SK-MEL-5 (cell line): ENCODE results near the gene TRIM66. TPM values are rescaled to one million over a fixed set of nuclear protein-coding genes. Genes with fewer than 3 reads are reported as not detected.

Source experiments
- DNase-seq: peaks from one replicate; pipeline ENCODE4 v3.0.0-alpha.2; 2016; ENCODE audit warnings: low read depth, low spot score
- in situ Hi-C: cut with HindIII; loops from 2 replicates; pipeline ENCODE4 v1.10.0; 2016; ENCODE audit warnings: low sequenced_read_pairs, high pct_unique_total_duplicates, low pct_unique_long_range_greater_than_20kb
- total RNA-seq: library from RNA; depleted of rRNA; stranded (reverse); fragments of >200 nt; shearing (Covaris generic); gene quantifications from 2 replicates; pipeline ENCODE4 v1.2.3, GENCODE V29; 2014

The TRIM66 gene
- total RNA-seq, 1 experiment from 2014 or later, result 5.8 TPM

DNA sequence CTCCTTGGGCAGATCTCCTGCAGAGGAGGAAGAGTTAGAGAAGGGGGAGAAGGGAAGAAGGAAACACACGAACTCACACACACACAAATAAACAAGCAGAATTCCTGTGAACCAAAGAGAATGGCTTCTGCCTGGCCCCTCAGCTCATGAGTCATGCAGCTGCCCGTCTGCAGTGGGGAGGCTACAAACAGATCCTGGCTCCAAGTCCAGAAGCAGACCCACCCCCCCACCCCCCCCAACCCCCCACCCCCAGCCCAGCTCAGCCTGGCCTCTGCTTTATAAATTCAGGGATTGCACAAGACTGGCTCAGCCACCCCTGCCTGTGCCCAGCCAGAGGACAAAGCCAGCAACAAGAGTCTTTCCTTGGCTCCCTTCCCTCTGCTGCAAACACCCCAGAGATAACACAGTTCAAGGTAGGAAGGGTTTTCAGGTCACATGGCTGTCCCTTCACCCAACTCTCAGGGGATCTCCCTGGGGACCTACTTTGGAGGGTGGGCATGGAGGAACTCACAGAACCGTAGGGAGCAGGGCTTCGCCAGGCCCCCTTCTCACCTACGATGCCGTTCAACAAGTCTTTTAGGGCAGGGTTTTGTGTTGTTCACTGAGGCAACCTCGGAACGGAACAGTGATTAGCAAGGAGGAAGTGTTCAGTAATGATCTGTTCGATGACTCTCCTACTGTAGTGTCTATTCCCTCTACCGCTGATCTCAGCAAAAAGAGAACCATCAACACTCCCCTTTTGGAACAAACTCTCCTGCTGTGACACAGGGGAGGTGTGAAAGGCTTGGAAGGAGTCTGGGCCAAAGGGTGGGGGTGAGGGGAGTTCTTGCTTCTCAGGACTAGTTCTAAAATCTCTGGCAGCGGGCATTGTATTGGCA, 35.6 kb upstream of the TRIM66 start:
- DNase-seq, result no peak
- in situ Hi-C loops, result no loop called here

DNA sequence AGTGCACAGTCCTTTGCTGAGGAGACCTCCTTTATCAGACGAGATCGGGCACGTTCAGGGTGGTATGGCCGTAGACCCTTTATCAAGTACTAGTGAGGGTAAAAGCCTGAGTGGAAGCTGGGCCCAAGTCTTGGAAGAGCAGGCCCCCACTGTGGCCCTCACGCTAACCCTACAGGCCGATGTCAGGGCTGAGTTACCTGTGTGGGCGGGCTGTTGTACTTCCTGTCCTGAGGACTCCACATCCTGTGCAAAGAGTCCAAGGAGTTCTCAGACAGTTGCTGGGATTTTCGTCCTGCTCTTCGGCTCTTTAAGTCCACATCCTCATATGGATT, 35.0 kb upstream of the TRIM66 start:
- in situ Hi-C loops, result no loop called here
- DNase-seq, result no peak

DNA sequence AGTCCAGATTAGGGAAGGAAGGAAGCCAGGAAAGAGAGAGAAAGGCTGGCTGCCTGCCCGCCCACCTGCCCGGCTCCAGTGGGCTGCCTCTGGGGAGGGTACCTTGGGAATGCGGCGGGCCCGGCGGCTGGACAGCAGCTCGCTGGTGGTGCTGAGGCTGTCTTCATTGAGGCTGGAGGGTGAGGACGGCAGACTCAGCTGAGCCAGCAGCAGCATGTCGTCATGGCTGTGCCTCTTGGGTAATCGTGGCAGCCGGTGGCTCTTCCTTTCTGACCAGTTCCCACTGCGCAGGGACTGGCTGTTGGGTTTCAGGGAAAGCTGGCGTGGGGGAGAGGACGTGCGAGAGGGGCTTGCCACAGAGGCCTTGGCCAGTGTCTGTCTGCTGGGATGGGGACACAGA, 33.0 kb upstream of the TRIM66 start:
- DNase-seq, result no peak
- in situ Hi-C loops, result no loop called here

DNA sequence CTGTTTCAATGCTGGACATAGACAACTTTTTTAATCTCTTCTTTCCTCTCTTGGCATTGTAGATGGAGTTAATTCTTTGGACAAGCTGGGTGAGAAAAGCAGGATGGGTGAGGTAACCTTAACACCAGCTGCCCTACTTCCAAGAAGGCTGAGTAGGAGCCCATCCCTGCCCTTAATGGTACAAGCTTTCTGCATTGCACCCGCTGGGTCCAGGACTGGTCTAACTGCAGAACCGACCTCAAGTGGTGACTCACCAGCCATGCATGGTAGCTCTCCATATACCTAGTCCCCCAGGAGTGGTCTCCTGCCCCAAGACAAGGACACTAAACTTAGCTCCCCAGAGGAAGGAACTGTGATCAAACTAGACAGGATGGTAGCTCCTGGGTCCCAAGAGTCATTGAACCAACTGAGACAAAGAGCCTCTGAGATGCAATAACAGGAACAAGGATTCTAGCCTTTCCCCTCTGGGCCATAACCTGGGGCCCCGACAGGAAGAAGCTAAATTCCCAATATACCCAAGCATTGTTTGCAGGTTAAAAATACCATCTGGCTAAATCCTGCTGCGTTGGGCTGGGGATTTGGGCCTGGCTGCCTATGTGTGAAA, 32.3 kb upstream of the TRIM66 start:
- DNase-seq, result no peak
- in situ Hi-C loops, result no loop called here

DNA sequence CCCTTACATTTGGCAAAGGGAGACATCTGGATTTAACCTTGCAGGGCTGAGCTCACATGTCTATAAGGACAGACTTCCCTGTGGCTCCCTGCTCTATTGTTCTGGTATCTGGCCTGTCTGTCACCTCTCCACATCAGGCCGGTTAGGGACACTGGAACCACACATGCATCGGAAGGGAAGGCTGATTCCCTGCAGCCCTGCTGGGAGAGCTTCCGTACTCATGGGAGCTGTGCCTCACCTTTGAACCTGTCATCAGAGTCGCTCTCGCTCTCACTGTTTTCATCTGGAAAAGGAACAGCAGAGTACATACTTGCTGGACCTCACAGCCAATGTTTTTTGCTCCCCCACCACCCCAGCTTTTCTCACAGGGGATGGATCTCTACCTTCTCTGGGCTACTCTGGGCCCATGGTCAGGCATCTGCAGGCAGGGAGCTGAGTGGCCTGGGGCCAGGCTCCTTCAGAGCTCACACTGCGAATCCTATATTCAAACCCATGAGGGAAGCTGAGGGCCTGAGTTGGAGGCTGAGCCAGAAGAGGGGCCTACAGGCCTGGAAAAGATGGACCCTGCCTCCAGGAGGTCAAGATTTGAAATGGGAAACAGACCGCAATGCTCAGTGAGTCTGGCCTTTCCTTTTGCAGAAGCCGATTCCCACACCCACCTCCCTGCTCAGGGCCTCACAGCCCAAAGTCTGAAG, 31.4 kb upstream of the TRIM66 start:
- DNase-seq, result no peak
- in situ Hi-C loops, result no loop called here

DNA sequence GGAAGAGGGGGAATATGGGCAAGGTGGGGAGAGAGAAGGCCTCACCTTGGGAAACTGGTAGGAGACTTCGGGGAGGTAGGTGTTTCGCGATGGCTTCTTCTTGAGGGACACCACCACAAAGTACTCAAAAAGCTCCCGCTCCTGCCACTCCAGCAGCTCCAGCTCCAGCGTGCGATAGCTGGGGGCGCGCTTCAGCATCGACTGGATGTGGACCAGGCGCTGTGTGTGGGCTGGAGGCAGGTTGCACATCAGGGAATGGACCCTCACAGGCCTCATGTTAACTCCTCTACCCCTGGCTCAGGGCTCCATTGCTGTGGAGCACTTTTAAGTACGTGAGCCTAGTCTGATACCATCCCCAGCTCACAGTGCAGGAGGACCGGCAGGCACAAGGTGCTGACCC, 30.0 kb upstream of the TRIM66 start:
- in situ Hi-C loops, result no loop called here
- DNase-seq, result no peak

DNA sequence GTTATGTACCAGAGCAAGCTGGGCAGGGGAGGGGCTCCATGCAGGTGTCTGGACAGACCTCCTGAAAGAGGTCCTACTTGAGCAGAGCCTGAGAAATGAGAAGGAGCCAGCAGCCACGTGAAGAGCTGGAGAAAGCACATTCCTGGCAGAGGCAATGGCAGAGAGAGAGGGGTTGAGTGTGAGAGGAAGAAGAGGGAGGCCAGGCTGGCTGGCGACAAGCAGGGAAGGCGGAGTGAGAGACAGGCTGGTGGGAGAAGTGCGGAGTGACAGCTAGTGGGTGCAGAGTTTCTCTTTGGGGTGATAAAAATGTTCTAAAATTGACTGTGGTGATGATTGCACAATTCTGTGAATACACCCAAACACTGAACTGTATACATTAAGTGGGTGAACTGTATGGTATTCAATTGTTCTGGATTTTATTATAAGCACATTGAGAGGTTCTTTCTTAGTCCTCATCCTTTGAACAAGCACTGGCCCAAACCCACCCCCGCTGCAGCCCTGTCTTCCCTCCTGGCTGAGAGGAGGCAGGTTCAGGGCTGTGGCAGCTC, 29.5 kb upstream of the TRIM66 start:
- DNase-seq, result no peak
- in situ Hi-C loops, result no loop called here

DNA sequence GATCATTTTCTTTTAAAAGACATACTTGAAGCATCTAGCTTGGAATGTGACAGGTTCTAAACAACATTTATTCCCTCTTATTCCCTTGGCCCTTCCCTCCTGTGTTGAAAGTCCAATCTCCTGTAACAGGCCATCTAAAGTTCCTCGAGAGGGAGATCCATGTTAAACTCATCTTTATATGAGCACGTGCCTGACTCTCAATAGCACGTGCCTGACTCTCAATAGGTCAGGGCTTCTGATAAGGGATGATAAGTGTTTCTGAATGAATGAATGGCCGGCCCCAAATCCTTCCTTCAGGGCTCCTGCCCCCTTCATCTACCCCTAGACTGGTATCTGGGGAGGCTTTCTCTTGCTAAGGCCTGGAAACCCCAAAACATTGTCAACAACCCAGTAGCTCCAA, 27.3 kb upstream of the TRIM66 start:
- DNase-seq, result no peak
- in situ Hi-C loops, result no loop called here

DNA sequence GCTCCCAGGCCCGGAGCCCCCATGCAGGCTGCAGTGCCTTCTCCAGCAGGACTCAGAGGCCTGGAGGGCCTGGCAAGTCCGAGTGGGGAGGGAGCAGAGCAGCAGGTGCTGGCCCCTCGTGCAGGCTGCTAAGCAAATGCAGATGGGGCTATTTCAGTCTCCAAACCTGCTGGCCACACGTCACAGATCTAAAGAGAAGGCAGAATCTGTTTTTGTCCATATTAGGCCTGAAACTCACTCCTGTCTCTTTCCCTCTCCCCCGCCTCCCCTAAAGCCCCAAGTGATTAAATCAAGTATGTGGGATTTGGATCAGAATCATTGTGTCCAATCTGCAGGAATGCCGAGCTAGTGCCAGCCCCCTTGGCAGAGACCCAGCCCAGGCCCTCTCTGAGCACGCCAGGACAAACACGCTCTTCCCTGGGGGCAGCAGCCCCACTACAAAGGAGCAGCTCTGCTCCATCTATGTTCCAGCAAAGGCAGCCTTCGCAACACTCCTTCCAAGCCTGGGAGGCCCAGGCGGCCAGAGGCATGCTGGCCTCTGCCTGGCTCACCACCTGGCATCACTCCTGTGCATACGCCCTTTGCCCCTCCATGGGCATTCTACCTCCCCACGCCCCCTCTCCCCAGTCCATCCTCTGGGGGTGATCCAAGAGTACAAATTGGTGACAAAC, 26.7 kb upstream of the TRIM66 start:
- DNase-seq, result no peak
- in situ Hi-C loops, result no loop called here

DNA sequence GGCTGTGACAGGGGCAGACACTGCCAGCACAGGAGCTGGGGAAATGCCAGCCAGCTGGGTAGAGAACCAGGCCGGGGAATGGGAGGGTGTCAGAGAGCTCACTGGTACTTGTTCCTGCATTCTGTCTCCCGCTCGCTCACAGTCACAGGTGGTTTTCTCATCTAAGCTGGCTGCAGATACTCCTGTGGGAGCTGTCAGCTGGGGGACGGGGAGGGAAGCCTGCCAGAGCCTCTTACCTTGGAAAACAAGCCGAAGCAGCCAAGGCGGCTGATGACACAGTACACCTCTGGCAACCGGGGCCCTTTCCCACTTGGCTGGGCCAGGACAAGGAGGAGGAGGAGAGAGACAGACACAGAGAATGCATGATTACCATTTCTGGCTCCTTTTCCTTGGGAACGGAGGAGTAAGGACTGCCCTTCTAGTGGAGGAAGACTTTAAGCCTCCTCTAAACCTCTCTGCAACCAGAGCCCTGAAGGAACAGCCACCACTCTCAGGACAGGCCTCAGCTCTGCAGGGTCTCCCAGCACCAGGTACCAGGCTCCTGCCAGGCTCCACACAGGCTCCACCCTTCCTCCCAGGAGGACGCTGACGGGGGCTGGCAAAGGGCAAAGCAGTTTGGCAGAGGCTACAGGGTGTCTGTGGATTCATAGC, 25.2 kb upstream of the TRIM66 start:
- DNase-seq, result no peak
- in situ Hi-C loops, result no loop called here

DNA sequence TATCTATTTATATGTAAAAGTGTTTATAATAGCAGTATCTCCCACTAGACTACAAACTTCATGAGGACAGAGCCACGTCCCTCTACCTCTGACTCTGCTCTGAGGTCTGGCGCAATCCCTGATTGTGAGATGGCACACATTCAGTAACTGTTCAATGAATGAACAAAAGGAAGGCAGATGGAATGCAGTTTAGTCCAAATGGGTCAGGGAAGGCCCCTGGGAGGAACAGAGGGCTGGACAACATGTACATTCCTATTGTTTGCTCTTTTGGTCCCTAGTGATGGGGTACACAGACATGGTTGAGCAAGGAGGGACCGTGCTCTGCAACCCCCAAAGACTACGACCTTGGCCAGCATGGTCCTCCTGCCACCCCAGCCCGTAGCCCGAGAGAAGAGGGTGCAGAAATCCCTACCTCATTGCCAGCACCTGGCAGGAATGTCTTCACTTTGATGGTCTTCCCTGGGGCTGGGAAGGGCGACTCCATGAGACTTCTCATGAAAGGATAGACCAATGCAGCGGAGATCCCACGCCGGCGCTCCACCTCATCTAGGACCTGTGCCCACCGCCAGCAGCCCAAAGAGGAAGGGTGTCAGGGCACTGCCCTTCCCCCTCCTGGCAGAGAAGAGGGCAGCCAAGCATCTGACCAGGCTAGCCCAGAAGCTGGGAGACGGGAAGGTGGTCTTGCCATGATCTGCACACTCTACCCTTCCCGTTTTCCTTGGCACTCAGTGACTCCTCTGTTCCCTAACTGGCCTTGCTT, 24.4 kb upstream of the TRIM66 start:
- in situ Hi-C loops, result no loop called here
- DNase-seq, result no peak

DNA sequence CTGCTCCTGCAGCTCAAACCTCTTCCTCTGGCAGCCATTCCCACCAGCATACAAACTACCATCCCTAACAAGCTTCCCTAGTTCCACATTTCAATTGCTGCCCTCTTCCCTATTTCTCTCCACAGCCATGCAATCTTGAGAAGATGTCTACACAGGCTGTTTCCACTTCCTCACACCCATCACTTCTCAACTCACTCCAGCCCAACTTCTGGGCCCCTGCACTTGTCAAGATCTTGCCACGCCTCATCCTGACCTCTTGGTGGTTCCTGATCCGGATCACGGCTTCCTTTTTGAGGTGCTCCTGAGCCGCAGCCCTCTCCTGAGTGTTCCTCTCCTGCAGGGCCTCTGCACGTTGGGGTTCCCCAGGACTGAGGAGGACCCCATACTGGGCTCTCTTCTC, 22.7 kb upstream of the TRIM66 start:
- in situ Hi-C loops, result no loop called here
- no peak for DNase-seq

DNA sequence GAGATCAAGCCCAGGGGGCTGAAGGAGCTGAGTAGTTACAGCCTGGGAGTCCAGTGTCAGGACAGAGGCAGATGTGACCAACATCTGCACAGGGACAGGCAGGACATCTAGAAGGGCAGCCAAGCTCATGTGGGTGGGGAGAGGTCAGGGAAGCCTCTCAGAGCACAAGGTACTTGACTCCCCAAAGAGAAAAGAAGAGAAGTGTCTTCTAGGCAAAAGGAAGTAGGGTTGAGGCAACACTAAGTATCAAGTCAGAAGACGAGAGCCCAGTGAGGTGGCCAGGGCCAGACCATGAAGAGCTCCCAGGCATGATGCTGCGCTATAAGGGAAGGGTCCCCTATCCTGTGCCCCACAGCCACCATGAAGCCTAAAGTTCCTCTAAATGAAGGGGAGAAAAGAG, 21.7 kb upstream of the TRIM66 start:
- DNase-seq, result no peak
- in situ Hi-C loops, result no loop called here

DNA sequence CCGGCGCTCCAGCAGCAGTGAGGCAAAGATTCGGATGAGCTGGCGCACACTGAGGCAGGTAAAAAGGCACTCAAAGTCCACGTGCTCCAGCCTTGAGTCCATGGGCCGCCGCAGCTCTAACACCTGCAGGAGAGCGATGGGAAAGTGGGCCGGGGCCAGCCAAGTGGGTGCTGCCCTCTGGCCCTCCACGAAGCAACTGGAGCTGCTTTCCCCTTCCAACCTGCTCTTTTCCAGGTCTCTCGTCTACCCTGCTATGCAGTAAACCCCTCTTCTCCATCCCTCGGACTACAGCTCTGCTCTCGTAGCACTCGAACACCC, 20.1 kb upstream of the TRIM66 start:
- DNase-seq, result no peak
- in situ Hi-C loops, result no loop called here

DNA sequence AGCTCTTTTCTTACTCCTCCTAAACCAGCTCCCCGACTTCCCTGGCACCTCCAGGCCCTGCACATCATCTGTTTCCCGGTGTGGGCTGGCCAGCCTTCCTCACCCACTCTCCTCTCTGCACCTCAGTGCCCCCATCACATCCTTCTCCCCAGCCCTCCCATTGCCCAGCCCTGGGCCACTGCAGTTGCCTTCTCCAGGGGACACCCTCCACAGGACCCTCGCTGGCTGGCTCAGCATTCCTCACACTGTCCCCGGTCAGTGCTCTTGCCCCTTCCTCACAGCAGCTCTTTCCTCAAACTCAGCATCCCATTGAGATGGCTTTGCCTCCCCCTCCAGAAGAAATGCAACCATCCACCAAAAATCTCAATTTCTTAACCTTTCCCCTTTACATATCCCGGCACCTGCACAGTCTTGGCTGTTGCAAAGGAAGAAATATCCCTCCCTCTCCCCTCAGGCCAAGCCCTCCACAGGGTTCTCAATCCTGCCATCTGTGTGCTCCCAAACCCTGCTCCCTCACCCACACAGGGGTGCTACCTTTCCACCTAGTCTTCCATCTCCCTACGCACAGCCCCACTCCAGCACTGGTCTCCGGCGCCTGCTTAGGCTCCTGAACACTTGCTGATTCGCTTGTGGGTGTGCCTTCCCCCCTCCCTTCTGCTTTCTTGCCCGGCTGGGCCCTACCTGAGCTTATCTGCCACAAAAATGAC, 19.6 kb upstream of the TRIM66 start:
- DNase-seq, result no peak
- in situ Hi-C loops, result no loop called here

DNA sequence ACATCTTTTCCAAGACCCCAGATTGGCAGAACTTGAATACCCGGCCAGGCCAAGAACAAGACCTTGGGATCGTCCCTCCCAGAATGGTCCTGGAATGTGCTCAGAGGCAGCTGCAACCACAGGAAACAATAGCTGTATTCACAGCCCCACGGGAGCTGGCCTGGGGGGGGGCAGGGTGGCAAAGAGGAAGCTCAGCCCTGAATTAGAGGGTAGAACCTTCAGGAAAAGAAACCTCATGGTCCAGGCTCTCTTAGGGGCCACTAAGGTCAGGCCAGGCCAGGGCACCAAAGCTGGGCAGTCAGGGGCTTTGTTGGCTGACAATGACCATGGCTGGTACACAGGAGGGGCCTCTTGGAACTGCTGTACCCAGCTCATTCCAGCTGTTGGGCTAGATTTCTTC, 17.4 kb upstream of the TRIM66 start:
- peak; percentile 92 for DNase-seq
- in situ Hi-C loops, result no loop called here
